HL-60/S4 (cell line): Measurements from ENCODE around the gene OST4.

Experiments
- in situ Hi-C: fragments of 300-500 bp; cut with MboI; formaldehyde crosslinking; loops from 2 replicates; pipeline ENCODE4 v1.14.3; 2022; ENCODE audit warnings: low sequenced_read_pairs

Gene OST4

GRCh38 chr2:27033253-27033852 is 38.1 kb downstream of the OST4 start:
- in situ Hi-C loops, result no loop called here

GRCh38 chr2:27032495-27033252 is 38.8 kb downstream of the OST4 start, which contains the start of gene TMEM214:
TMEM214 (plus strand) TSS chr2:27032965; CDS start chr2:27033016, 51 bp downstream.
- in situ Hi-C loops, result no loop called here

DNA sequence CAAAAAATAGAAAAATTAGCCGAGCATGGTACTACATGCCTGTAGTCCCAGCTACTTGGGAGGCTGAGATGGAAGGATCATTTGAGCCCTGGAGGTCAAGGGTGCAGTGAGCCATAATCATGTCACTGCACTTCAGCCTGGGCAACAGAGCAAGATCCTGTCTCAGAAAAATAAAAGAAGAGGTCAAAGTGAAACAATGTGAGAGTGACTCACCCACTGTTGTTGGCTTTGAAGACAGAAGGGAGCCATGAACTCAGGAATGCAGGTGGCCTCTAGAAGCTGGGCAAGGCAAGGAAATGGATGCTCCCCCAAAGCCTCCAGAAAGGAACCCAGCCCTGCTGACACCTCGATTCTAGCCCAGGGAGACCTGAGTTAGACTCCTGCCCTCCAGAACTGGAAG is 42.4 kb downstream of the OST4 start:
- in situ Hi-C loops, result no loop called here

DNA sequence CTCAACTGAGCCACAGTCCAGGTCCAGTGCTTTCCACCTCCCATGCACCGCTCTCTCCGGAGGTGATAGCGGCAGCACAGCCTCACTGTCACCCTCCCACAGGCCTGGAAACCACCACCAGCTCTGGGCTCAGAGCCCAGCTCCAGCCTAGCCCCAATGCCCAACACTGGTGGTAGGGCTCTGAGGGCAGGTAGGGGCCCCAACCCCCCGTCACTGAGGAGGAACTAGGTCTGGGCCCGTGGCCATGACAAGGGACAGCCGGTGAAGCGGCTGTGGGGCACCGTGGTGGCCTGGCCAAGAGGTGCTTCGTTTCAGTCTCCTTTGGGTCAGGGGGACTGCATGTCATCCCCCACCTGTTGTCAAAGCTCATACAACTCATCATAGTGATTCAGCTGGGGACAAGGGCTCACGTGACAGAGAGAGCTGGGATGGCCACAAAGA is 44.2 kb downstream of the OST4 start:
- in situ Hi-C loops, result no loop called here

GRCh38 chr2:27025861-27026851 is 45.3 kb downstream of the OST4 start:
- in situ Hi-C loops, result no loop called here

DNA sequence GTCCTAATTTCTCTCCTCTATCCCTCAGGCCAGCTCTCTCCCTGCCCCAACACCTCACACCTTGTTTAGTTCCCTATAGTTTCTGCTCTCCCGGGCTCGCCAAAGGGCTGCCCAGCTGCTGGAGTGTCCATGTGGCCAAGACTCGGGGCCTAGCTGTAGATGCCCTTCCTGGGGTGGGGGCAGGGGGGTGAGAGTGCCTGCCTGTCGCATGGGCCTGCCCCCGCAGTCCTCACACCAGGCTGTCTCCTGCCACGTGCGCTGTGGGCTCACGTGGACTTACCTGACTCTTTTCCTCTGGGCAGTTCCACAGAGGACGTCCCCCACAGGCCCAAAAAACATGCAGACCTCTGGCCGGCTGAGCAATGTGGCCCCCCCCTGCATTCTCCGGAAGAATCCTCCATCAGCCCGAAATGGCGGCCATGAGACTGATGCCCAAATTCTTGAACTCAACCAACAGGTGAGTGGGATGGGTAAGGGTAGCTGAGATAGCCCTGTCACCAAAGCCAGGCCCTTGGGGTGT is 46.1 kb downstream of the OST4 start:
- in situ Hi-C loops, result no loop called here

GRCh38 chr2:27024812-27025211 is 46.6 kb downstream of the OST4 start:
- in situ Hi-C loops, result no loop called here

- in situ Hi-C loops, result no loop called here
These were observed 47.3 kb downstream of the OST4 start for GRCh38 chr2:27024188-27024587.

DNA sequence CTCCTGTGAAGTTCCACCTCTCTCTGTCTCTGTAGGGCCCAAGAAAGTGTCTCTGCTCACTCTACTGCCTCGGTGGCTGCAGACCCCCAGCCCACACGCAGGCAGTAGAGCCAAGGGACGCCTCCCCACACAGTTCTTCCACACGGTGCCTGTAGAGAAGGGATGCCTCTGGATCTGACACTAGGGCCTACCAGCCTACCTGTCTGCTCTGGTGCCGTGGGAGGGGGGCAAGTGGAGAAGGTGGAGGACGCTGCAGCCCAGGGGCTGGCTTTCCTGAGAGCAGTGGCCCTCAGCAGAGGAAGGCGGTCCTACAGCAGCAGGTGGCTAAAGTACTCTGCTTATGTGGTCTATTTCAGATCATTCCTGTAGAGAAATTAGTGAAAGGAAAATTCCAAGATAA is 47.7 kb downstream of the OST4 start:
- in situ Hi-C loops, result no loop called here

DNA sequence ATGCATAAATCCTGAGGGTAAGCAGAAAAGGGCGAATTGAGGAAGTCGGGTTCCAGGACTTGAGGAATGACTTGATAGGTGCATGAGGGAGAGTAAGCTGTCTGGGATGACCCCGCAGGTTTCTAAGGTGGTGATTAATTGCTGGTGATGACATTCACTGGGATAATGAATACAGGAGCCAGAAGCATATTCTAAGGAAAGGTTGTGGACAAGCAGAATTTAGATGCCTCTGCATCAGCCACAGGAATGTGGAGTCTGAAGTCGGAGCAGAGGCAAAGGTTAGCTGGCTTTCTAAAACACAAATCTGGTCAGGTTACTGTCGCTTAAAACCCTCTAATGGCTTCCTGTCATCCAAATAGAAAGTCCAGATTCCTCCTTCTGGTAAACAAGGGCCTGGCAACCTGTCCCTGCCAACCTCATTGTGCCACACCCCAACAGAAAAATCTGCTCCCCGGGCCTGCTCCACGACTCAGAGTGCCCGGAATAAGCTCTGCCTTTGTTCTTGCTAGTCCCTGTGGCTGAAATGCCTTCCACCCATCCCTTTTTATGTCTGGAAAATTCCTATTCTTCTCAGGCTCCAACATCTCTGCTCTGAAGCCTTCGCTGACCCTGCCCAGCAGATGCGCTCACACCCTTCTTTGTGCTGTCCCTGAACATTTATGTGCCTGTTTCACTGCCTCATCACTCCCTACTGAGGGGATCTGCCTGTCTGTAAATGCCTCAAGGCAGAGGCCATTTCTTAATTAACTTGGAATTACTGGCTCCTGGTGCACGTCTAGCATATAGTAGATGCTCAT is 50.0 kb downstream of the OST4 start:
- in situ Hi-C loops, result no loop called here
